Activated CD4-positive, alpha-beta T cell treated with anti-CD3 and anti-CD28 coated beads, Interleukin-2, amount 50 U/mL, for 1 hour (primary cell): ENCODE results near the gene PTK7.
"Not testable (repeated sequence)": the region's sequence is repeated elsewhere in the genome, so short reads cannot be mapped to it uniquely, and the experiment has no call there.

ENCODE experiments used
- DNase-seq: peaks from one replicate; pipeline ENCODE4 v3.0.0-alpha.2; 2020

The PTK7 gene

DNA sequence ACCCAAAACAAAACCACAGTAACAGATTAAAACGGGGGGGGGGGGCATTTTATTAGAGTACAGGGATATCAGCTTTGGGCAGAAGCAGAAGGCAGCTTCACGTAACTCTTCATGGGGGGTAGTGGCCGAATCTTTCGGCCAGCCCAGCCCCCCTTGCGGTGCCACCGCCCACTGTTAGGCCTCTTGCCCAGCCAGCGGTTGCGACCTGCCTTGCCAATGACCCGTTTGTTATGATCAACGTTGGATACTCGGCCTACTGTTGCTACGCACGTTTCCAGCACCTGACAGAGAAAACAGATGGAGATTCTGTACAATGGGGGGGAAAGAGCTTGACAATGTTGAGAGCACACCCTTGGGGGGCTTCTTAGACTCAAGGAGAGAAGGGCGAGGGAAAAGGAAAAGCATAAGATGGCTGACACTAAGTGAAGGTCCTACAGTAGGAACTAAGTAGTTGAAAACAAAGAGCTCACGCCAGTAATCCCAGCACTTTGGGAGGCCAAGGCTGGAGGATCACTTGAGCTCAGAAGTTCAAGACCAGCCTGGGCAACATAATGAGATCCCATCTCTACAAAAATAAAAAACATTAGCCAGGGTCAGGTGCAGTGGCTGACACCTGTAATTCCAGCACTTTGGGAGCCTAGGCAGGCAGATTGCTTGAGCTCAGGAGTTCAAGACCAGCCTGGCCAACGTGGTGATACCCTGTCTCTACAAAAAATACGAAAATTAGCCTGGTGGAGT is 21.7 kb upstream of the PTK7 start:
- DNase-seq: no peak

DNA sequence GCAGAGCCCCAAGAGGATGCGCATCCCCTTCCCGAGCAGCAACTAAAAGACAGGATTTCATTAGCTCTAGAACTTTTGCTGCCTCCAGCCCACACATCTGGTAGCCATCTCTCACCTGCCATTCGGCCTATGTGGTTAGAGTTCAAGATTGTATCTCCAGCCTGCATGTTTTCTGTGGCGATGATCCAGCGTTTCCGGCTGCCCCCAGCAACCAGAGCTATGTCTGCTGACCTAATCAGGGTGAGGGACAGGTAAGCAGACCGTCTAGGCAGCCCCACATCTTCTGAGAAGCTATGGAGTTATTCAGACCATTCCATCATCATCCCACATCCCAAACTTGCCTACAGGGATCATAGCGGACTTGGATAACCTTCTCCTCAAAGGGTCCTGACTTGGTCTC is 20.1 kb upstream of the PTK7 start:
- no peak for DNase-seq

DNA sequence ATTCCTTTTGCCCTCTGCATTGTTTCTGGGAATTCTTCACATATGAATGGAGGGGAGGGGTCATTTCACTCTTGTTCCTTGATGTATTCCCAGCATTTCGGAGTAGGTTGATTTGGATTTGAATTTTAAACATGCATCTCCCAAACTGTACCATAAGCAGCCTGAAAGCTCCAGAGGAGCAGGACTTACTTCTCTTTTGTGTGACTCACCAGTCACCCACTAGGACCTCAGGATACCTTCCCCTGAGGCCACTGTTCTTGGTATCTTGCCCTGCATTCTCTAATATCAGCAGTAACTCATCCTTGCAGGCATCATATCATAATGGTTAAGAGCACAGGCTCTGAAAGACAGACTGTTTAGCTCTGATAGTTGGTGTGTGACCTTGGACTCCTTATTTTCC is 17.6 kb upstream of the PTK7 start:
- no peak for DNase-seq

DNA sequence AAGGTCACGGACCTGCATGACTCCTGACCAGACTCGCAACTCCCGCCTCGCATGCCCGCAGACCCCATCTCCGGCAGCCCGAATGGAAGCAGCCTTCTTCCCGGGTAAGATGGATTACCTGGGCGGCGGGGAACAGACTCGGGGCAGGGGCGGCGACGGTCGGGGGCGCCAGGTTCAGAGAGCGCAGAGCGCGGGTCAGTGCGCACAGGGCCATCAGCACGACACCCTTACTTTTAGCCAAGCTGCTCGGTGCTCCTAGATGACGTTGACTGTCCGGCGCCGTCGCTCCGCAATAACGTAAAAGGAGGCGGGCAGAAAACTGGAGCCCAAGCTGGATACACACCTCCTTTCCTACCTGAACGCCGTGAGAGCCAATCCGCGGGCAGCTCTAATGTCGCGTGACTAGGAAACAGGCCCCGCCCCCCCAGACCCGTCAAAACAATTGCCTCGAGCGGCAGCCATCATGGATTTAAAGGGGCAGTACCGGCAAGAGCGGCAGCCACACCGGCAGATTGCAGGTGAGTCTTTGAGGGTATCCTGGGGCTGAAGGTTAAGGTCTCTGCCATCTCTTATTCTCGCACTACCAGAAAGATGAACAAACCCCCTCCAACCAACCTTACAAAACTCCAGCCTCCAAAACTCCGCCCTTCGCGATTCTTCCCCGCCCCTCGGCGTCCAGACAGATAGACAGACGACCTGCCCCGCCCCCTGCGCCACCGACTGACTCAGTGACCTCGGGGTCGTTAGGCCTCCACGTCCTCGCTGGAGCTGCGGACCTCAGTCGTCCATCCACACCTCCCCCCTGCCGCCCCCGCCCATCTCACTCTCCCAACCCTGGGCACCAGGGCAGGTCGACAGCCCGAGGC is 16.7 kb upstream of the PTK7 start, which contains the start of the genes KLC4 and MRPL2:
Gene KLC4 (plus strand): TSS at position 464 of the 866 bp plus-strand sequence. CDS start 1,705 bp downstream, outside the sequence.
Gene MRPL2 (minus strand): TSS at position 267 of the 866 bp plus-strand sequence. CDS start 53 bp downstream, at position 214.
- peak; percentile 98 for DNase-seq

DNA sequence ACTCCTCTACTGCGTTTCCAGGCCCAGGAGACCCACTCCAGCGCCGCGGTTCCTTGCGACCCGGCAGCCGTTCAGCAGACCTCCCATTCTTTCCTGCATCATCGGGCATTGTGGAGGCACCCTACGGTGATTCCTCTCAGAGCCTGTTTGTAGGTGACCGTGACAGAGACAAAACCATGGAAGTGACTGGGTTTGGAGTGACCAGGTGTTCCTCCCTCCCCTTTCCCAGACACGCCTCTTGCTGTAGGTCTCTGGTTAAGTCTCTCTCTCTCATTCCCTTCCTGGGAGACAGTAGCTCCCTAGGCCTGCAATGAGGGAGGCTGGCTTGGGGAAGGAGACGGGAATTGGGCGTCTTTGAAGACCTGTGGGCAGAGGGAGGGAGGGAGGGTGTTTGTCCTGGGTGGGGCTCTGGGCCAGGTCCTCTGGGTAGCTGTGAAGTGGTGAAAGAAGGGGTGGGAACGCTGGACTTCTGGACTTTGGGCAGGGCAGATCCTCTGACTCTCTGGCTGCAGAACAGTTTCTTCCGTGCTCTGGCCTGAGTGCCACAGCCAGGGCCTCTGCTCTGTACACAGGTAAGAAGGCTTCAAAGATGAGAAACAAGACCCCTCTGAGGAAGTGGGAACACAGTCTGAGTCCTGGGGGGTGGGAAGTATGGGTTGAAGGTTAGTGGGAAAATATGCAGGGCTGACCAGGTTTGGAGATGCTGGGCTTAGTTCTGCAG is 15.9 kb upstream of the PTK7 start:
- no peak for DNase-seq

DNA sequence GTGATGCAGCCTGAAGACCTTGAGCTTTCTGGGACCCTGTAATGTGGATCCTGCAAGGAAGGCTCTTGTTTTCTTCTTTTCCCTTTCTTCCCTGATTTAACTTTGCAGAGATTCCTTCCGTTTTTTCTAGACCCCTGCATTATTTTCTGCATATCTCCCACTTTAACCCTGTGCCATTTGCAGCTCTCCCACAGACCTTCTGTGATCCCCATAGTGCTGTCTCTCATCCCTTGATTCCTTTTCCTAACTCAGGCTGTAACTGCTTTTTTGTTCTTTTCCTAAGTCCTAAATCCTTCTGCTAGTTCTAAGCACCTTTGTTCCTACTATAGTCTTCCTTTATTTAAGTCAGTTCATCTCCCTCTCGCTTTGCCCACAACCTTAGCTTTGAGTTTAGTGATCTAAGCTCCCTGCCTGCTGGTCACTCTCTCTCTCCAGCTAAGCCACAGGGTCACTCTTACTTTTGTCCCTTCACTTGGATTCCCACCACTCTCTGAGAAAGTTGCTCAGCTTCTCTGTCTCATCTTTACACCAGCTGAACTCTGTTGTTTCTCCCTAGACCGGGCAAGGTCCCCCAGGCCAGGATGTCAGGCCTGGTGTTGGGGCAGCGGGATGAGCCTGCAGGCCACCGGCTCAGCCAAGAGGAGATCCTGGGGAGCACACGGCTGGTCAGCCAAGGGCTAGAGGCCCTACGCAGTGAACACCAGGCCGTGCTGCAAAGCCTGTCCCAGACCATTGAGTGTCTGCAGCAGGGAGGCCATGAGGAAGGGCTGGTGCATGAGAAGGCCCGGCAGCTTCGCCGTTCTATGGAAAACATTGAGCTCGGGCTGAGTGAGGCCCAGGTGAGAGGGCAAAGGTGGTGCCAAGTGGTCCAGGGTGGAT is 15.1 kb upstream of the PTK7 start:
- no peak for DNase-seq

DNA sequence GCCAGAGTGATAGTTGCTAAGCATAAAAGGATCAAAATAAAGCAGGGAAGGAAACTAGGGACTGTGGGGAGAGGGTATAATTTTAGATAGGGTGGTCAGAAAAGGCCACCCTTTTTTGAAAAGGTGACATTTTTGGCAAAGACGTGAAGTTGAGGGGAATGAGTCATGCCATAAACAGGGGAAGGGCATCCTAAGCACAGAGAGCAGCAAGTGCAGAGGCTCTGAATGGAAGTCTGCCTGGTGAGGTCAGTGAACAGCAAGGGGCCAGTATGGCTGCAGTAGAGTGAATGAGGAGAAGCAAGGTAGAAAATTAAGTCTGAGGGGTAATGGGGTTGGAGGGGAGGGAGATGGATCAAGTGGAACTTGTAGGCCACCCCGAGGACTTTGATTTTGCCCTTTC is 14.3 kb upstream of the PTK7 start:
- no peak for DNase-seq

DNA sequence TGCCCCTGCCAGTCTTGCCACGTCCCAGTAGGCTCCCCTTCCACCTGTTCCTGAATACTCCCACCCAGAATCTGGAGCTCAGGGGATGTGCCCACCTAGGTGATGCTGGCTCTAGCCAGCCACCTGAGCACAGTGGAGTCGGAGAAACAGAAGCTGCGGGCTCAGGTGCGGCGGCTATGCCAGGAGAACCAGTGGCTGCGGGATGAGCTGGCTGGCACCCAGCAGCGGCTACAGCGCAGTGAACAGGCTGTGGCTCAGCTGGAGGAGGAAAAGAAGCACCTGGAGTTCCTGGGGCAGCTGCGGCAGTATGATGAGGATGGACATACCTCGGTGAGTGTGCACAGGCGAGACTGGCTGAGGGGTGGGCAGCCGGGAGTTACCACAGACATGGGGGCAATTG is 13.3 kb upstream of the PTK7 start:
- no peak for DNase-seq

DNA sequence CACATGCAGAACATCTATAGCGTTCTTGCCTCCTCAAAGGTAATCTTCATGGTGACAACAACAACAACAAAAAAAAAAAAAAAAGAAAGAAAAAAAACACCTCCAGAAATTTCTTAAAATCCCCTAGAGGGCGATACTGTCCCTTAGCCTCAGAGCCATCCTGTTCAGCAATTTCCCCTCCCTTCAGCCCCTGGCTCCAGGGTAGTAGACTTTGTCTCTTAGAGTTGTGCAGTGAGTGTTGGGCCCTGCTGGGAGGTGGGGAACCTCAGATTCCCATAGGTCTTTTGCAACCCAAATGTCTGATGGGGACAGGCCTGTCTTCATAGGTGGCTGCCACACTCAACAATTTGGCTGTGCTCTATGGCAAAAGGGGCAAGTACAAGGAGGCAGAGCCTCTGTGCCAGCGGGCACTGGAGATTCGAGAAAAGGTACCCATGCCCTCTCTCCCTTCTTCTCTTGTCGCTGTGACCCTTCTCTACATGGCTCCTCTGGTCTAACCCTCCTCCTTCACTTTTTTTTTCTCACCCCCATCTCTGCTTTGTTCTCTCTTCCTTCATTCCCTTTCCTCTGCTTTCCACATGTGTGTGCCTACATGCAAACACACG is 6.0 kb upstream of the PTK7 start:
- DNase-seq: no peak

DNA sequence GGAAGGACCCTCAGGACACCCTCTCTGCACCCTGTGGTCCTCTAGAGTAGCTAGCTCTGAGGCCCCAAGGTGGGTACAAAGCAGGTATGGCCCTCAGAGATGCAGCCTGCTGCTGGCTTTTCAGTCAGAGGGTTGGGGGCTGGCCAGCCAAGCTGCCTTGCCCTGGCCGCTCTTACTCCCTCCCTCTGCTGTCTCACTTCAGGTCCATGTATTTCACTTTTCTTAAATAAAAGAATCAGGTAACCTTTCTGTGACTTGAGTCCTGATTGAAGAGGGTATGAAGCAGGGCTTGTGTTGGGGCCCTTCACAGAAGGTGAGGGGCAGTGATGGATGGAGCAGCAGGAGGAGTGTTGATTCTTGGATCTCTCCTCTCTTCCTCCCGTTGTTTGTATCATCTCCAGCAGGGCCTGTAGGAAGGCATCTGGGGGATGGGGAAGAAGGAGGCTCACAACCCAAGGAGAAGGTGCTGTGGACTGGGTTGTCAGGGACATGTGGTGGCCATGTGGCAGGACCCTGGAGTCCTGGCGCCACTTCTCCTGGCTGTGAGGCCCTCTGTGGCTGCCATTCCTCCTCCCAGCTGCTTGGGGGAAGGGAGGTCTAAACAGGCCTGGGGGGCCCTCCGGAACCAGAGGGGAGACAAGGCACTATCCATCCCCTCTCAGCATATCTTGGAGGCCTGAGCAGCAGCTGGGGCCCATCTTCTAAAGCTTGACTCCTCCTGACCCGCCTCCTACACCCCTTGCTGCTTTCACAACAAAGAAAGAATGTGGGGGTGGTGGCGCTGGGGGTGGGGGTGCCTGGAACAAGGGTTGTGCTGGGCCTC is 1.1 kb upstream of the PTK7 start:
- DNase-seq: no peak

DNA sequence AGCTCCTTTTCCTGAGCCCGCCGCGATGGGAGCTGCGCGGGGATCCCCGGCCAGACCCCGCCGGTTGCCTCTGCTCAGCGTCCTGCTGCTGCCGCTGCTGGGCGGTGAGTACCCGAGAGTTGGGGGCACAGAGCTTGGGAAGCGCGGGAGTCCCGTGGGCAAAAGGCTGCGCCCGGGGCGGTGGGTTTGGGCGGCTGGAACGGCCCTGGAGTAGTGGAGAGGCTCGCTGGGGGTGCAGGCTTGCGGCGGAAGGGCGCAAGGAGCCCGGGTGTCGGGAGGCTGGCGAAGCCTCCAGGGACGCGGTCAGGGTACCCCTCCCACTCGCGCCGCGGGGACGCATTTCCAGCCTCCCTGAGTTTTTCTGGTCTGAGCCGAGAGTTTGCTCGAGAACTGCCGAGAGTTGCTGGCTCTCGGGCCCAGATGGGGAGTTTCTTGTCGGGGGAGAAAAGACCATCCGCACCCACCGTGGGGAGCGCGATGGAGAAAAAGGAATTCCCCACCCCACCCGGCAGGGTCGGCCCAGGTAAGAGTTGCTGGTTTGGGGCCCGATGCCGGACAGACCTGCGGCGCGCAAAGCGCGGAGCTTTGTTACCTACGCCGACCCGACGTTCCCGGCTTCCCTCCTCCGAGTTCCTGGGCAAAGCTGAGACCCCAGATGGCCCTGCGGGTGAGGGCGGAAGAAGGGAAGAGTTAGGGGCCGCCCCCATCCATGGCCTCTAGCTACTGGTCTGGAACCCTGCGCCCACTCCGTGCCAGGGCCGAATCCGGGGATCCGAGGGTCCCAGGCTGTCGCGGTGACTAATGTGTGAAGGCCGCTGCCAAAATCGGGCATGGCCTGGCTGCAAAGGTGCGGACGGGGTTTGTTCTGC is 584 bp downstream of the PTK7 start:
- no peak for DNase-seq

DNA sequence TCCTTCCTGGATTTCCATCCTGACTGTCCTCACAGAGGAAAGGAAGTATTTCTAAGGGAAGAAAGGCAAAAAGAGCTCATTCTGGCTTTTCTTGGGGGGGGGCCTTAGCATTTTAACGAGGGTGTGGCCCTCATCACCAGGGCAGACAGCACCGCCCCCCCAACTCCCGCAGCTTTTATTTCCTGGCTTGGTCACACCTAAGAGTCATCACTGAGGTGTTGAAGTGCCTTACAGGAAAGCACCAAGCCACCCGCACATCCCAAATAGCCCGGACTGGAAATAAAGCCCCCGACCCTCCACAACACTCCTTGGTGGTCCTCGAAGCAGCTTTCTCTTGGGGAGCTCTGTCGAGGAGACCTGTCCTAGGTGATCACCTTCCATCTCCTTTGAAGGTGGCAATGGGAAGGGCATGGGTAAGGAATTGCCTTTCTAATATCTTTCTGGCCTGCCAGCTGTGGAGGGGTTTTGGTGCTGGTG is 1.3 kb downstream of the PTK7 start:
- no peak for DNase-seq

DNA sequence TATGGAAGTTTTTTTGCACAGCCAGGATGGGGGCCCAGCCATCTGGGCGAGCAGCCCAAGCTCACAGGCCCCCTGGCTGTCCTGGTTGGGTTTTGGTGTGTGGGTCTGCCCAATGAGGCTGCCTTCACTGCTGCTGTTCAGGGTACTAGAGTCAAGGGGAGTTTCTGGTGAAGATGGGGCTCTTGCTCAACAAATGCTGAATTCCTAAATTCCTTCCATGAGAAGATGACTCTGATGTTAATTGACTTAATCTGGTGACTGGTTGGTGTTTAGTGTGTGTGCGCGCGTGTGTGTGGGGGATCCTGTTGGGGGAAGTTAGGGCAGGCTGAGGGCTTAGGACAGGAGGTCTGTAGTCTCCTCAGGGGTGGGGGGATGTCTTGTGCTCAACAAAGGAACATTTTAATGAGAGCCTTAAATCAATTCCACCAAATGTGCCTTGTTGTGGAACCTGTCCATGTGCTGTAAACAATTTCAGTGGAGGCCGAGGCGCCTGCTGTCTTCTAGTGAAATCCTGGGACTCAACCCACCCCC is 1.9 kb downstream of the PTK7 start:
- no peak for DNase-seq

DNA sequence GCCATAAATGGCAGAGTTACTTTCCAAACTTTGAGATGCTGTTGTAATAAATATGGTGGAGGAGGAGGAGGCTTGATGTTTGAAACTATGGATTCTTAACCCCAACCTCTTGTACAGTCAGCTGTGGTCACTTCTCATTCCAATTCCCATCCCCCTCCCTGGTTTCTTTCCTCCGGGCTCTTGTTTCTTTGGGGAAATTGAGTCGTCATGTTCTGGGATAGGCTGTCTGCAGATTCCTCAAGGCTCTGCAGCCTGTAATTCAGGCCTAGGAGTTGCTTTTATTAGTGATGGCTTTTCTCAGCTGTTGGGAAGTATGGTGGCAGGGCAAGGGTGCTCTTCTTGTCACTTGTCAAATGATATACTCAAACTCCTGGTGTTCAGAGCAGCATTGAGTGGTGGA is 2.6 kb downstream of the PTK7 start:
- DNase-seq: no peak

DNA sequence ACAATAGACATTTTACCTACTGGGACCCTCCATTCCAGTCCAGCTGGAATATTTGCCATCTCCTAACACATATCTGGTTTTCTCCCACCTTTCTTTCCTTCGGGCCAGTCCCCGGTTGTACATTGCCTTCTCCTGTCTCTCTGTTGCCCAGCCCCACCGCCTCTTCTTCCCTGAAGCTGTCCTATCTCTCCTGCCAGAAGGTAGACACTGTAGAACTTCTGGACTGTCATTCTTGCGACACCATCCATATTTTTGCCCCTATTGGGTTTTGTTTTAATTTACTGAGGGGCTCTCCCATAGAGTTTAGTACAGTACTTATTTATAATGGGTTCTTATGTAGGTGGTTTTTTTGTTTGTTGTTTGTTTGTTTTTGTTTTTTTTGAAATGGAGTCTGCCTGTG is 4.9 kb downstream of the PTK7 start:
- no peak for DNase-seq

DNA sequence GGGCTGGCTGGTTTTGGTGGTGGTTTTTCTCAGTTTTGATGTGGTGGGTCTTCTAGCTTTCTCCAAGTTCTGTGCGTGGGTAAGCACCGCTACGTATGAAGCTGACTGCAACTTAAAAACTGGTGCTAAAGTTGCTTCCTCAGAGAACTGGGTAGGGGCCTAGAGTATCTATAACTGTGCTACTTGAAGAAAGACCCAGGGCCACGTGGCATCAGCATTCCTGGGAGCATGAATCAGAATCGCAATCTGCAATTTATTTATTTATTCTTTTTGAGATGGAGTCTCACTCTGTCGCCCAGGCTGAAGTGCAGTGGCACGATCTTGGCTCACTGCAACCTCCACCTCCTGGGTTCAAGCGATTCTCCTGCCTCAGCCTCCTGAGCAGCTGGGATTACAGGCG is 5.8 kb downstream of the PTK7 start:
- DNase-seq: not testable (repeated sequence)

DNA sequence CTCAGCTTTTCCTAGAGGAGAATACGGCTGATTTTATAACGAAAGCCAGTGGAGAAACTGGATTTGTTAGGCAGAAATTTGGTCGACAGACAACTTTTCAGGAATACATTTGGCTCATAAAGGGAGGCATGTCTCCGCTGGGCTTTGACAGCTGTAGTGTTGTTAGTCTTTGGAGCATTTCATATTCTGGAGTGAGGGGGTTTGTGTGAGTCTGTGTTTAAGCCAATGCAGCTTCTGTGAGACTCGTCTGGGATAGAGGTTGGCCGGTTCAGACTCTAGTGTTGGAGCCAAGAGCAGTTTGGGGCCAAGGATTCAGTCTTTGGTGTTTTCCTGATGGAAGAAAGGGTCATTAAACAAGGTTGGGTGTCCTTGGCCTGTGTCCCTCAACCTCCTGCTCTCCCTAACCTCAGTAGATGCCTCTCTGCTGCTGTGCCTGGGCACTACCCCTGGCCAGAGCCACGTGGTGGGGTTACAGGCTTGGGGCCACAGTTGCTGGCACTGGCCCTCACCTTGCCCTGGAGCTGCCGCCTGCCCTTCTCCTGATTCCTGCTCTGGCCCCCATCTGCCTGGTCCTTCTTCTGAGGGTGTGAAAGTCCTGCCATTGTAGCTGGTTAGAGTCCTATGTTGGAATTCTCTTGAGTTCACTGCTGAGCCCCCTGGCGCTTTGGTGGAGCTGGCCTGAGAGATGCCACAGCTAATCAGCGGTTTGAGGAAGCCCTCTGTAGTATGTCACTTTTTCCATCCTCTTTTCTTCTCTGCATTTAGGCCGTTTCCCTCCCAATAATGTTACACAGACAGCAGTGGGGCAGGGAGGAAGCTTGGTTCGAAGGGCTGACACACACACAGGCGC is 6.9 kb downstream of the PTK7 start:
- no peak for DNase-seq

DNA sequence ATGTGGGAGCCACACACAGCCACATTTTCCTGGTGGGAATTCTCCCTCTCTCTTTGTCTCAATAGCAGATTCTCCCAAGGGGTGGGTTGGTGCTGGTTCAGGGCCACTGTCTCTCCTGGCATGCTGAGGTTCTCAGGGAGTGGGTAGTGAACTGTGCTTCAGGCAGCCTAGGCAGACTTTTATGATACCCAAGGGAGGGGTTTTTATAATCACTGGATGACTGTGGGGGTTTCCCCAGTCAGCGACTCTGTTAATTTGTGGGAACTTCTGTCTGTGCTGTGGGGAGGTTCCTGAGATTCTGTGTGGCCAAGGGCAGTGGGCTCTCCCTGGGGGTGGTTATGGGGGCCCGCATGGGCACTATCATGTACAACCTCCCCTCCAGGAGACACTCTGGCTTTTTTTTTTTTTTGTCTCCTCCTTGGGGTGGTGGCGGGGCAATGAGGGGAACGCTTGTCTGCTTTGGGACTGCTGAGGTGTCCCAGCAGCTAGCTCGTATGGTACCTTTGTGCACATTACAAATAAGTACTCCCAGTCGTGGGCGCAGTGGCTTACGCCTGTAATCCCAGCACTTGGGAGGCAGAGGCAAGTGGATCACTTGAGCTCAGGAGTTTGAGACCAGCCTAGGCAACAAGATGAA is 10.0 kb downstream of the PTK7 start:
- DNase-seq: no peak
